Retina (tissue), 1 donor: ENCODE measurements around the gene TCF19.

Experiments used
- DNase-seq: peaks from one replicate; pipeline ENCODE4 v3.0.0-alpha.2; 2016

The TCF19 gene, protein sequence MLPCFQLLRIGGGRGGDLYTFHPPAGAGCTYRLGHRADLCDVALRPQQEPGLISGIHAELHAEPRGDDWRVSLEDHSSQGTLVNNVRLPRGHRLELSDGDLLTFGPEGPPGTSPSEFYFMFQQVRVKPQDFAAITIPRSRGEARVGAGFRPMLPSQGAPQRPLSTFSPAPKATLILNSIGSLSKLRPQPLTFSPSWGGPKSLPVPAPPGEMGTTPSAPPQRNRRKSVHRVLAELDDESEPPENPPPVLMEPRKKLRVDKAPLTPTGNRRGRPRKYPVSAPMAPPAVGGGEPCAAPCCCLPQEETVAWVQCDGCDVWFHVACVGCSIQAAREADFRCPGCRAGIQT

GRCh38 chr6:31158140-31158862, at the start of gene TCF19:
TSS of gene TCF19 (plus strand) at chr6:31158589. CDS start at chr6:31159470, 881 bp downstream.
- peak; percentile 99 for DNase-seq

DNA sequence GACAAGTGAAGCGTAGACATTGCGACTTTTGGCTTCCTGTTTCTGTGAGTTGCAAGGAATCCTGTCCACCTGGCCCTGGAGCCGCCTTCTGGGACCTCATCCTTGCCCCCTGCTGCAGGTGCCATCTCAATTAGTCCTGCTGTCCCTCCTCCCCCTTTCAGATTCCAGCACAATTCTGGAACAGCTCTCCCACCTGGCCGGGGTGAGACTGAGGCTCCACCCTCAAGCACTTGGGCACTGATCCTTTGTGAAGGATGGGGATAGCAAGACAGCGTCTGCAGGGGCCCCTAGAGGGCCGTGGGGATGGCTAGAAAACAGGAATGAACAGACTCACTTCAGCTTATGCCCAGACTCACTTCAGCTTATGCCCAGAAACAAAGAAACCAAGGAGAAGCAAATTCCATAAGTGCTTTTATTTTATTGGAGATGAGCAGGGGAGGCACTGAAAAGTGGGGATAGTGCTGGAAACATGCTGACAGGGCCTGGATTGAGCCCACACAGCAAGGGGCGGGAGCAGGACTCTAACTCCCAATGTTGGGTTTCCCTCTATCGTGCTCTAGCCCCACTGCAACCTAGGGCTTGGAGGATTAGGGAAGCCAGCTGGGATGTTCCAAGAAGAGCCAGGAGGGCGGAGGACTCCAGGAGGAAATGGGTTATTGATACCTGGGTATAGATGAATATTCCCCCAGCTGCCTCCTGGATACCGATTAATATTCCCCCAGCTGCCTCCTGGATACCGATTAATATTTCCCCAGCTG, 47.4 kb upstream of the TCF19 start:
- no peak for DNase-seq

DNA sequence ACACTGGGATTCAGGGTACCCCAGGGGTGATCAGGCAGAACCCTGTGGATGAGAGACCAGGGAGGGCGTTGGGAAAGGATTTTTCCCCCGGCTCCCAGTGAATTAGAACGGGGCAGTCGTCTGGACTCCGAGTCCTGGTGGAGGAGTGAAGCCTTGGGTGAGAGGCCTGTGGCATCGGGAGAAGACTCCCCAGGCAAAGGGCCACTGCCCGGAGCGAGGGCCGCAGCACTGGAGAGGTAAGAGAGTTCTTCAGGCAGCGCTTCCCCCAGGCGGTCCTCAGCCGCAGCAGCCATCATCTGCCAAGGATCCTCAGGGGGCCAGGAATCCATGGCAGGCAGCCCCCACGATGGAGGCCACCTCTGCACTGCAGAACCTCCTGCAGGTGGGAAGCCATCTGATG, 46.7 kb upstream of the TCF19 start:
- no peak for DNase-seq

- DNase-seq: no peak
These were observed 45.9 kb upstream of the TCF19 start, which contains the start of gene C6orf15 for GRCh38 chr6:31112478-31112877. TSS of gene C6orf15 (minus strand) at chr6:31112575. CDS start at chr6:31112555, 20 bp downstream.

DNA sequence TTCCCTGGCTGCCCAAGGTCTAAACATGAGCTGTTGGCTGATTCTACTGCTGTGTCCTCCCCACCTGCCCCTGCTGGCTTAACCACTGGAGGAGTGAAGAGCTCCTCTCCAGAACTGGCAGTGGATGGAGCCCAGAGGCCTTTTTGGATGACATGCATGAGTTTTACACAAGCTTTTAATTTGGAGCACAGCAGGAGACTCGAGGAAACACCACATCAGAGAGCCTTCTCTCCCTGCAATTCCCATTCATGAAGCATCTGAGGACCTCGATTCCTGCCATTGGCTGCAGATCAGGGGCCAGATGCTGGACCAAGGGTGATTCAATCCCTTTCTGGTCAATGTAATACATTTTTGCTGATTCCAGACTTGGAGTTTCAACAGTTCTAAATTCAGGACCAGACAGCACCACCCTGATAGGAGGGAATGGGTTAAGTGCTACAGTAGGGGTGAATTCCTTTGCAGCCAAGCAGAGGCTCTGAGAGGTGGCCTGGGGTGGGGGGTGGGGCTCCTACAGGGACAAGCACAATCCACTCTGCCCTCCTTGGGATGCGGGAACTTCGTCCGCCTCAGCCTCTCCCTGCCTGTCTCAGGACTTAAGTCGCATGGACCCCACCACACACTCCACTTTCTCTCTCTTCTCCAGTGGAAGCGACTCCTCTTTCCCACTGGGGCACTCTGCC, 44.4 kb upstream of the TCF19 start:
- no peak for DNase-seq

- DNase-seq: no peak
These were observed 43.9 kb upstream of the TCF19 start, which contains the start of gene PSORS1C1 for GRCh38 chr6:31114541-31114878. TSS of gene PSORS1C1 (plus strand) at chr6:31114800. CDS start at chr6:31129633, 14,833 bp downstream.

DNA sequence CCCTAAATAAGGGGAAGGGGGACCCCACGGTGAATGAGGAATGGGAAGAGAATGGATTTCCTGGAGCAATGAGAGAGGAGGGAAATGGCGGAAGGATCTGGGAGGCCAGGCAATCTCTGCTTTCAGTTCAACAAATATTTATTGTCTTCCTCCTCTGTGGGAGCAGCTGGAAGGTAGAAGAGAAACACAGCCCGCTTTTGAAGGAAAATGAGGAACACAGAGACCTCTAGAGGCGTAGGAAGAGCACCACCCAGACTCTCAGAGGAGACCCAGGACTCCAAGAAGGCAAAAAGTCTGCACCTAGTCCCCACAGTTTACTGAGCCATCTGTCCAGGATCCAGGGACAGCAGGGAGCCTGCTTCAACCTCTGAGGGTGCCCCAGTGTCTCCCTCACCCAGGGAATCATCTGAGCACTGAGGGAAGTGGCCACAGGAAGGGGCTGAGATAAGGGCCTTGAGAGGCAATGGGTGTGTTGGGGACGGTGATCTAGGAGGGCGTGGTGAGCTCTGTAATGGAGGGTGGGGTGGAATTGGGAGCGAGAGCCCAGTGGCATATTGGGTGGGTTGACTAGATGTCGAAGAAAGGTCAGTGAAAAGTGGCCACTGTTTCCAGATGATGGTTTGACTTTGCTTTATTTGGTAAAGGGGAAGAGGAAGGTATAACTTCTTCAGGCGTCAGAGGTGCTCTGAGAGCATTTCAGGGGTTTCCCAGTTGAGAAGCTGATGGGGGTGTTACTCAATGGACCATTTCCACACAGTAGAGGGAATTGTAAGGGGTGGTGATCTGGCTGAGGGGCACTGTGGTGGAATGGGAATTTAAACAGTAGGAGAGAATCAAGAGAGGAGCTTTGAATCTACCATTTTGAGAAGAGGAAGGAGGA, 43.2 kb upstream of the TCF19 start:
- no peak for DNase-seq

- DNase-seq: no peak
These were observed 42.3 kb upstream of the TCF19 start for GRCh38 chr6:31115941-31116560.

- no peak for DNase-seq
These were observed 41.6 kb upstream of the TCF19 start for GRCh38 chr6:31116661-31117385.

DNA sequence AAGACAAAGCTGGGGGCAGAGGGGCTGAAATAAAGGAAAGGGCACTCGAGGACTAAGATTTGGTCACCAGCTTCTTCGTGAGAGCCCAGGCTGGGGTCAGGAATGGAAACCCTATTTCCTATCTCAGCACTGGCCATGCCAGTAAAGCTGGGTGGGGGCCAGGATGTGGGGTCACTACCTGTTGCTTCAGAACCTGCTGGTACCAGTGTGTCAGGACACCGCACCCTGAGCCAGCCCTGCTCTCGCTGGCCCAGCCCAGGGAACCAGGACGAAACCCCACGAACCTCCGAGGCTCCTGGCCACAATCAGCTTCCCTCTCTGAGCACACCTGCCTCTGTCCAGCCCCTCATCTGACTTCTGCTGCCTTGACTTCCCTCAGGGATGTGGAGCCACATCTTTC, 40.2 kb upstream of the TCF19 start:
- no peak for DNase-seq

DNA sequence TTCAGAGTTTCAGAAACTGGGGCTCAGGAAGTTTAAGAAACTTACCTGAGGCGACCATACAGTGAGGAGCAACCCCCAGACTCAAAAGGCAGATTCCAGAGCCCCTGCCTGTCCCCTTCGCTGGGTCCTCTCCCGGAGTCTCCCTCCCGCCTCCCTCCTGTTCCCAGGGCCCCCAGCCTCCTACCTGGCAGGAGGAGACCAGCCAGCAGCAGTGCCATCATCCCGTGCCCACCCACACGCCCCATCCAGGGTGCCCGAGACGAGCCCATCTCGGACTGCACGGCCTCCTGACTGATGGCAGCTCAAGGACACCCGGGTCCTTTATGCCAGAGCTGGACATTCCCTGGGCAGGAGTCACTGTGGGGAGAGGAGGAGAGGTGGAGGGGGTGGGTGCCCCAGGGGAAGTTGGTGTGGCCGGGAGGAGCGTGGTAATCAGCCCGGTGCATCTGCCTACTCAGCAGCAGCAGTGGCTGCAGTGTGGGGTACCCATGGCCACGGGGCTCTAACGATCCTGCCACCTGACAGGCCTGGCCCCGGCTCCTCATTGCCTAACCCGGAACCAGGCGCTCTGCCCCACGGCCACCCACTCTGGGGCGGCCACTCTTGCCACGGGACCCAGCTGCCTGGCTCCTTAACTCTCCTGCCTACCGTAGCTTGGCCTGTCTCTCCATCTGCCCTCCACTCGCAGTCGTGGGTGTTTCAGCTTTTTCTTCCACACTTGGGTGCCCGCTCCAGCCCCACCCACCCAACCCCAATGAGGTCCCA, 38.1 kb upstream of the TCF19 start, which contains the start of gene CDSN:
TSS of gene CDSN (minus strand) at position 296 of the 765 bp plus-strand sequence. CDS start at position 269, 27 bp downstream.
- no peak for DNase-seq

DNA sequence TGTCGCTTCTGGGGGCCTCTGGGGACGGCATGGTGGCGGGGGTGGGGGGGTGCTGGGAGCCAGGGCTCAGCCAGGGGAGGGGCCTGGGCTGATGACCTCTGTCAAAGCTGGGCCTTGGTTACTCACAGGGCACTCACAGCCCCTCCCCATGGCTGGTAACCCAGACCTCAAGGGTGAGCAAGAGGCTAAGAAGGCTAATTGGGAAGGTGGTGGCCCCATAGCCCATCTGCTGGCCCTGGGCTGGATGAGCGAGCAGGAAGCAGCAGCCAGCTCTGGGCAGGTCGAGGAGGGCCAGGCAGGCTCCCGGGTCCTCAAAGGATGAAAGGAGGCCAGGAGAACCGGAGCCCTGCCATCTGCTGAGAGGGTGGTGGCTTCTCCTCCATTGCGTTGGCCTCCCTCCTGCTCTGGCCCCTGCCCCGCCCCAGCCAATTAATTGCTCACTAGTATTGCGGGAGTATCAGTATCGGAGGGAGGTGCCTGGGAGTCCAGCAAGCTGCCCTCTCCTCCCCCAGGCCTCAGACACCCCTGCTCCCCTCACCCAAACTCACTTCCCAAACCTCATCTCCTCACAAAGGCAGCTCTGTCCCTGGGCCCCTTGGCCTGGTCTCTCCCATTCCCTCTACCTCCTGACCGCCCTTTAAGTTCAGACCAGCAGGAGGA, 37.1 kb upstream of the TCF19 start:
- DNase-seq: no peak

DNA sequence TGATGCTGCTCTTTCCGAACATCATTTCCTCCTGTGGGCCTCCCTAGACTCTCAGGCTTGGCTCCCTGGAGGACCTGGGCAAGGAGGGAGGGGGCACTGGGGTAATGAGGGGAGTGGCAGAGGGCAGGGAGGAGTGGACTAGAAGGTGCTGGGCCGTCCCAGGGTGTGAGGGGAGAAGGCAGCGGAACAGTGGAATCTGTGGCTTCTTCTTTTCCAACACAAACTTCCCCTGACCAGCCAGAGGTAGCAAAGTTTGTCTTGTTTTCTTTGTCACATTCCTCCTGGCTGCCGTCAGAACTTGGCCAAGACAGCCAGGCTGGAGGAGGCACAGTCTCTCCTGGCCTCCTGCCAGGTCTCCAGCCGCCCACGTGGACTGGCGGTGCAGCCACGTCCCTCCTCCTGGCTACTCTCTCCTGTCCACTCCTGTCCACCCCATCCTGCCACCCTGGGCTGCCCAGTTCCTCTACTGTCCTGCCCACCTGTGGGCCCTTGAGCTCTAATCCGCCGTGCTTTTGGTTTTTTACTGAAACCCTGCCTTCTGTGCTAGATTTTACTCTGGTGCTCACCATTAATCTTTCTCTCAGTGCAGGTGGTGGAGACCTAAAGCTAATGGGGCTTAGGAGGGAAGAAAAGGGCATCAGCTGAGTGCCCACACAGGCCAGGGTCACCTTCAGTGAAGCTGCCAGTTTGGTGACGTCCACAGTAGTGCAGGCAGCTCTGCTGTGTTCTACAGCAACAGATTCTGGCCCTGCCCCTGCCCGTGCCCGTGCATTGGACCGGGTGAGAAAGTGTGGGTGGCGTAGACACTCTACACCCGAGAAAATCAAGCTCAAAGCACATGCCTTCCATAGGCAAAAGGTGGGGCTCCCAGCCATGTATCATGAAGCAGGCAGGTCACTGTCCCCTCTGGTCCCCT, 35.3 kb upstream of the TCF19 start:
- DNase-seq: no peak

GRCh38 chr6:31125162-31125561, 33.2 kb upstream of the TCF19 start:
- DNase-seq: no peak

DNA sequence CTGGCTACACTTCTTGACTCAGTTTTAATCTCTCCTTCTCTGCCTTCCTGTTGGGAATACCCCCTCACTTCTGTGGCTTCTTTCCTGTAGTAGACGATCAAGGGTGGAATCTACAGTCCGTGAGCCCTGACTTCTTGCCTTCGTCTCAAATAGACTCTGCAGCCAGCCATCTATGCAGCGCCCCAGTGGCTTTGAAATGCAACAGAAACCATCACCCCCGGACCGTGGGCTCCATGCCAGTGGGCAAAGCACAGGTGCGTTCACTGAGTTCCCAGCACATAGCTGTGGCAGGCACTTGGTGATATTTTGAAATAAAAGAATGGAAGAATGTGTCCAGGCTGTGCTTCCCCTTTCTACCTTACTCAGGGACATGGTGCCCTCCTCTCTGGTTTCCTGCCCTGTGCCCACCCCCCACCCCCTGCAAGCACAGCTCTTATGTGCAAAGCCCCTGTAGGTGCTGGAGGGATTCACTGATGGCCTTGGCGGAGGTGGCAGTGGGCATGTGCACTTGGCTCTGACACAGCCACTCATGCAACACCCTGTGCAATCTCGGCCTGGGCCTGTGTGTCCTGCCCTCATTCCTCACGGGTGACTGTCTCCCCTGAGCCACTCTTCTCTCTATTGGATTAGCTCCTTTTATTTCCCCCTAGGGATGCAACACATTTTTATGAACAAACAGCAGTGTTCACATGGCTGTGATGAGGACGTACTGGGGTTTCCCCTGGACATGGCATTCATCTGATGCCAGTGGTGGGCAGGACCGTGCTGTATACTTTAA, 32.6 kb upstream of the TCF19 start:
- DNase-seq: no peak

DNA sequence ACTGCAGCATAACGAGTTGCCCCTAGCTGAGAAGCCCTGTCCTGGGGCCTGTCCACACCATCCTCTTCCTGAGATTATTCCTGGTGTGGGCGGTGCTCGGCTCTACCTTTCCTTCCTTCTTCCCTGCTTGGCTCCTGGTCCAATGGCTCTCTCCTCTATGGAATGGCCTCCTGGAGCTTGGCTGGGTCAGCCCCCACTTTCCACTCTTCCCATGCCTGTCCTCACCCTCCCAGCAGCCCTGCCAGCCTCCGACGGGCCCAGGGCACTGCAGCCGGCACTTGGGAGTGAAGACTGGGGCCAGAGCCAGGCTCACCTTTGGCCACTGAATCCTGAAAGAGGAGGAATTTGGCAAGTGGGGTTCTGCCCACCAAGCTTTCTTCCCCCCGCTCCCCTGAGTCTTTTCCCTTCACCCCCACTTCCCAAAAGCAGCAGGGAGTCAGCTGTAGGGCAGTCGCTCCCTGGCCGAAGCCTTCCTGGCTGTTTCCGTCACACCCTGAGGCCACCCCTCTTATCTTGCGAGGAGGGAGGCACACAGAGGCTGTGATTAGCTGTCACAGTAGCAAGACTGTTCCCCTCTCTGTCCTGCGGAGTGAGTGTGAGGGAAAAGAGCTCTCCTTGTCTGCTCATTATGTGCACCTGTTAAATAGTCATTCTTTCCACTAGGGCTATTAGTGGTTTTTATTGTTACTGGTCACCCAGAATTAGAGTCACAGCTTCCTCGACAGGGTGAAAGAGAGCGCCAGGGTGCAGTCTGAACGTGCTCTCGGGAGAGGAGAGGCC, 31.8 kb upstream of the TCF19 start:
- DNase-seq: no peak
